ENCODE data around the gene SIGLEC10. TPM values are rescaled to one million over a fixed set of nuclear protein-coding genes. Genes with fewer than 3 reads are reported as not detected.

The SIGLEC10 gene
- total RNA-seq, 1 donor from 2014 or later = 5.0 TPM

DNA sequence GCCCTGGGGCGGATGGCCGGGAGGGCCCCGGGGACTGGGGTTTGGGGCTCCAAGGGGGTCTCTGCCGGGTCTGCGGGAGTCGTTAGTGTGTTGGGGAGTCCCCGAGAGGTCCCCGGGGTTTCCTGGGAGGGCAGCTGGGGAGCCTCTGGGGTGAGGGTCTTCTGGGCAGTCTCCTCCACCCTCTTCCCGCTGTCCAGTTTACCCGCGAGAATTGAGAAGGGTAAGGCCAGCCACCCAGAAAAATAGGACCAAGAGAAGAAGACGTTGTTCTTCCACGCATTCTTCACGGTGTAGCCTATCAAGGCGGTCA lies 50.2 kb downstream of the SIGLEC10 start:
- intact Hi-C loops (cut with micrococcal nuclease) = loop anchor here (1.0 to 2.0 kb wide), 4 partner anchors 12 to 74 kb away; no protein-coding TSS in a partner anchor

DNA sequence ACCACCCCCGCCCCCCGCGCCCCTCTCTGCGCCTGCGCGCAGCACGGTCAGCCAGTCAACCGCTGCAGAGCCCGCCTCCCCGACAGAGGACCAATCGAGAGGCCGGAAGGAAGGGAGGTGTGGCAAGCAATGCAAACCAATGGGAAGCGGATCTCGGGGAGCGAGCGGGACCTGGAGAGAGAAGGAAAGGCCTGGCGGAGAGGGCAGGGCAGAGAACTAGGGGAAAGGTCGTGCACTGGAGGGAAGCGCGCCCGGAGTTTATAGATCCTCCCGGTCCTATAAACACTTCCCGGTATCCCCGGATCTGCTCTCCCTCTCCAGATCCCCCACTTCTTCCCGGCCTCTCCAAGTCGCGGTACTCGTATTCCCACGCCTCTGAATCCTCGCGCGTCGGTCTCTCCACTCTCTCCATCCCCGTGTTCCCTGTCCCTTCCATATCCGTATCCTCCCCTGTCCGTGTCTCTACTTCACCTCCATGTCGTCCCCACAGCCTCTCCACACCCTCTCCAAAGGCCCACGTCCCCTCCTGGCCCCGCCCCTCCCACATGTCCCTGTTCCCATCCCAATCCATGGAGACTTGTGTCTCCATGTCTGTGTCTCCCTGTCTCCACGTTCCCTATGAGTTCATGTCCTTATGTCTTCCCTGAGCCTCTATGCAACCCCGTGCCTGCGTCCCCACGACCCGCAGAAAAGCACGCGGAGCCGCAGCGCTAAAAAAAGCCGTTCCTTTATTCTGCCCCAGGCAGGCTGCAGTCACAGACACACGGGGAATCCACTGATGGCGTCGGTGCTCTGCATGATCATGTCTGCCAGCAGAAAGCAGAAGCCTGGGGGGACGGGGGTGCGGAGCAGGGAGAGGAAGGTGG lies 50.8 kb downstream of the SIGLEC10 start:
- intact Hi-C loops (cut with micrococcal nuclease) = loop anchor here (1.0 to 2.0 kb wide), 4 partner anchors 11 to 74 kb away; no protein-coding TSS in a partner anchor

DNA sequence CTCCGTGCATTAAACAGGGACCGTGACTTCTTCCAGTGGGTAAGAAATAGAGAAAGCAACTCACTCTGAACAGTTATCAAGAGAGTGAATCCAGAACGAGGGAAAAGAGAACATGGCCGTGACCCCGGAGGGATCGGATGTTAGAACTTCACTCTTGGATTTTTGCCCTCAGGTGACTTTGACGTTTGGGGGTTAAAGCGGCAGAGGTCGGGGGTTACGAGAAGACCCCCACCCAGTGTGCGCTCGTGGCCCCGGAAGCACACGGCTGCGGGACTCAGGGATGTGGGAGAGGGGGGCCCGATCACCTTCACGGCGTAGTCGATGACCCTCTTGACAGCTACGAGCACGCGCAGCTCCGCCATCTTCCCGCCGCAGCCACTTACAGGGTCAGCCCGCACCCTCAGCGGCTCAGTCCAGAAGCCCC lies 51.5 kb downstream of the SIGLEC10 start, which contains the start of gene ETFB:
ETFB (minus strand) TSS at position 424 of the 424 bp plus-strand sequence; CDS start at position 362, 62 bp downstream.
- intact Hi-C loops (cut with micrococcal nuclease) = loop anchor here (2.0 kb wide), 1 partner anchor 75 kb away; no protein-coding TSS in a partner anchor

DNA sequence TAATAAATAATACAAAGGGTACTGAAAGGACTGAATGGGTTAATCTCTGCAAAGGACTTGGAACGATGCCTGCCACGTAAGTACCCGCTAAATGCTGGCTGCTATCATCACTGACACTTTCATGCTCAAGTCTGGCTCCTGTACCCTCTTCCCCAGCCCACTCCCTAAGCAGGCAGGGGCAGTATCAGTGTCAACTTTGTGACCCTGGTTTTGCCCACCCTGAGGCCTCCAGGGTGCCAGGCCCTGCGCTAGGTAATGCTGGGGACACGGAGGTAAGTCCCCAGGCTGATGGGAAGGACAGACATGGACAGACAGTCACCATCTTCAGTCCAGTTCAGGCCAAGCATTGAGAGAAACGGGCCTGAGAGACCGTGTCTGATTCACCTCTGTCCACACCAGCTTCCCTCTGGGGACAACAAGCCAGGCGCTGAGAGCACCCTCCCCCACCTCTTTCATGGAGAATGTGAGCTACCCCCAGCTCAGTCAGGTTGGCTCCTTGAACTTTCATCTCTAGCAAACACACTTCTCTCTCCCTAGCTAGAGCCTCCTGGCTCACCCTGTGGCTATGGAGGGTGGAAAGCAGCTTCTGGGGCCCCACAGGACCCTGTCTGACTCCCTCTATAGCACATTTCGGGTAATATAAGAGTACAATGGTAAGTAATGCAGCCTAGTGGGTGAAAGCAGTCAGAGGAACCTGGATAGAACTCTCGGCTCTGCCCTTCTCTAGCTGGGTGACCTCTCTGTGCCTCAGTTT lies 52.1 kb downstream of the SIGLEC10 start:
- intact Hi-C loops (cut with micrococcal nuclease) = no loop called here

- intact Hi-C loops (cut with micrococcal nuclease) = no loop called here
Measured at GRCh38 chr19:51364200-51365106, 53.0 kb downstream of the SIGLEC10 start.

DNA sequence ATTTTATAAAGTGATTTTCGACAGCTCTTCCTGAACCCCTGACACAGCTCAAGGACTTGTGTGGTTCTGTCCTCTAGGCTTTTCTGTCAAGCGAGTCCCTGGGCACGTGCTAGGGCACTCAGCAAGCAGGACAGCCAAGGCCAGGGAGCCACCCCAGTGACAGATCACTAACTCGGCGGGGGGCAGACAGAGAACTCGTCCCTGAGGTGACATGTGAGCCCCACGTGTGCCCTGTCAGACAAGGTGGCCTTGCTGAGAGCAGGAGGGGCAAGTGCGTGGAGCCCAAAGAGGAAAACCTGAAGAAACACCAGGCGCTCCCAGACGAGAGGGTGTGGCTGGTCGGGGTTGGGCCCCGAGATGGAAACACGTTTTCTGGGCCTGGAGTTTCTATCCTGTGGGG lies 56.2 kb downstream of the SIGLEC10 start:
- intact Hi-C loops (cut with micrococcal nuclease) = no loop called here

Other genes starting within 250 kb of the SIGLEC10 start
- 15.0 and 18.7 TPM in 2 replicates for gene CD33, start 192.6 kb downstream of the SIGLEC10 start, total RNA-seq
- gene SIGLECL1, start 166.6 kb downstream of the SIGLEC10 start, total RNA-seq = not detected in 2 replicates
- gene IGLON5, start 106.0 kb downstream of the SIGLEC10 start, total RNA-seq = not detected in 2 replicates
- 2.0 and 2.4 TPM in 2 replicates for gene VSIG10L, start 75.5 kb downstream of the SIGLEC10 start, total RNA-seq
- gene ETFB, start 51.3 kb downstream of the SIGLEC10 start, total RNA-seq = 125 and 134 TPM in 2 replicates
- gene CLDND2, start 48.6 kb downstream of the SIGLEC10 start, total RNA-seq = 5.1 and 5.7 TPM in 2 replicates
- gene NKG7, start 45.0 kb downstream of the SIGLEC10 start, total RNA-seq = 135 and 136 TPM in 2 replicates
- 0.18 TPM in 1 of 2 replicates, not detected in the other for gene LIM2, start 29.7 kb downstream of the SIGLEC10 start, total RNA-seq
- gene C19orf84, start 27.1 kb downstream of the SIGLEC10 start, total RNA-seq = not detected in 2 replicates
- not detected in 2 replicates for gene SIGLEC8, start 40.8 kb upstream of the SIGLEC10 start, total RNA-seq
- not detected in 2 replicates for gene CEACAM18, start 60.9 kb upstream of the SIGLEC10 start, total RNA-seq
- gene SIGLEC12, start 84.2 kb upstream of the SIGLEC10 start, total RNA-seq = 1.1 and 1.4 TPM in 2 replicates
- 1.2 and 2.0 TPM in 2 replicates for gene SIGLEC6, start 114.0 kb upstream of the SIGLEC10 start, total RNA-seq
- 10.2 and 12.0 TPM in 2 replicates for gene ZNF175, start 153.6 kb upstream of the SIGLEC10 start, total RNA-seq
- not detected in 2 replicates for gene SIGLEC5, start 212.8 kb upstream of the SIGLEC10 start, total RNA-seq
- not detected in 2 replicates for gene SIGLEC14, start 229.2 kb upstream of the SIGLEC10 start, total RNA-seq